ELF-1 (cell line): ENCODE data around the gene ADAM33.

Experiments used
- DNase-seq: peaks from one replicate; pipeline ENCODE4 v3.0.0-alpha.2; 2016; ENCODE audit warnings: low read depth, low spot score

The ADAM33 gene, protein sequence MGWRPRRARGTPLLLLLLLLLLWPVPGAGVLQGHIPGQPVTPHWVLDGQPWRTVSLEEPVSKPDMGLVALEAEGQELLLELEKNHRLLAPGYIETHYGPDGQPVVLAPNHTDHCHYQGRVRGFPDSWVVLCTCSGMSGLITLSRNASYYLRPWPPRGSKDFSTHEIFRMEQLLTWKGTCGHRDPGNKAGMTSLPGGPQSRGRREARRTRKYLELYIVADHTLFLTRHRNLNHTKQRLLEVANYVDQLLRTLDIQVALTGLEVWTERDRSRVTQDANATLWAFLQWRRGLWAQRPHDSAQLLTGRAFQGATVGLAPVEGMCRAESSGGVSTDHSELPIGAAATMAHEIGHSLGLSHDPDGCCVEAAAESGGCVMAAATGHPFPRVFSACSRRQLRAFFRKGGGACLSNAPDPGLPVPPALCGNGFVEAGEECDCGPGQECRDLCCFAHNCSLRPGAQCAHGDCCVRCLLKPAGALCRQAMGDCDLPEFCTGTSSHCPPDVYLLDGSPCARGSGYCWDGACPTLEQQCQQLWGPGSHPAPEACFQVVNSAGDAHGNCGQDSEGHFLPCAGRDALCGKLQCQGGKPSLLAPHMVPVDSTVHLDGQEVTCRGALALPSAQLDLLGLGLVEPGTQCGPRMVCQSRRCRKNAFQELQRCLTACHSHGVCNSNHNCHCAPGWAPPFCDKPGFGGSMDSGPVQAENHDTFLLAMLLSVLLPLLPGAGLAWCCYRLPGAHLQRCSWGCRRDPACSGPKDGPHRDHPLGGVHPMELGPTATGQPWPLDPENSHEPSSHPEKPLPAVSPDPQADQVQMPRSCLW

DNA sequence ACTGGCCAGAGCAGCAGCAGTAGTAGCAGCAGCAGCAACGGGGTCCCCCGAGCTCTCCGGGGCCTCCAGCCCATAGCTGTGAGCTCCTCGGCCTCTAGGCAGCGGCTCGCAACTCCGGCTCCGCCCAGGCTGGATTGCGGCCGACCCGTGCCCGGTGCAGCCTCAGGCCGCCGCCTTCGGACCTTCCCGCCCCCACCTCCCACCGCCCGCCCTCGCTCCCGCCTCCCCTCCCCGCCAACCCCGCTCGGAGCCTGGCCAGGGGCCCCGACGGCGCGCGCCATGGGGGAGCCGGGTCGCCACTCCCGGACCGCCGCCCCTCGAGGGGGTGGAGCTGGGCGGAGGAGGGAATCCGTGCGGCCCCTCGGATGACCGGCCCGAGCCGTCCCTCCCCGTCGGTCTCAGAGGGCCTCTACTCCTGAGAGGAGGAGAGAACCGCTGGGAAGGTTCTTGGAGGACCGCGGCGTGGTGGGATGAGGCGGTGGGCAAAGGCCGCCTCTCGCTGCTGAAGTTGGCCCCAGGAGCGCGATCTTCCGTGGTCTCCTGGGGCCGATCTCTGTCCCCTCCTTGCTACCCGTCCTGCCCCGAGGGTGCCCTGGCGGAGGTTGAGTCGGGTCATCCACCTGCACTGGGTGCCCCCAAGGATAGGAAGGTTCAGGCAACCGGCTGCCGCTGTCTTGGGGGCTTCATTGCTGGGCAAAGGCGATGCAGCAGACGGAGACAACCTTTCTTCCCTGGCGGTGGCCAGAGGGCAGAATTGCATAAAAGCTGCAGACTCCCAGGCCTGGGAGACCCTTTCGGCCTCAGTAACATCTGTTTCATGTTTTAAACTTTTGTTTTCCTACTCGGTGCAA, at the start of gene ADAM33:
Gene ADAM33, minus strand, starts transcription at position 80 of the 851 bp plus-strand sequence. Its CDS starts 6 bp downstream, at position 74.
- DNase-seq: peak; percentile 44

DNA sequence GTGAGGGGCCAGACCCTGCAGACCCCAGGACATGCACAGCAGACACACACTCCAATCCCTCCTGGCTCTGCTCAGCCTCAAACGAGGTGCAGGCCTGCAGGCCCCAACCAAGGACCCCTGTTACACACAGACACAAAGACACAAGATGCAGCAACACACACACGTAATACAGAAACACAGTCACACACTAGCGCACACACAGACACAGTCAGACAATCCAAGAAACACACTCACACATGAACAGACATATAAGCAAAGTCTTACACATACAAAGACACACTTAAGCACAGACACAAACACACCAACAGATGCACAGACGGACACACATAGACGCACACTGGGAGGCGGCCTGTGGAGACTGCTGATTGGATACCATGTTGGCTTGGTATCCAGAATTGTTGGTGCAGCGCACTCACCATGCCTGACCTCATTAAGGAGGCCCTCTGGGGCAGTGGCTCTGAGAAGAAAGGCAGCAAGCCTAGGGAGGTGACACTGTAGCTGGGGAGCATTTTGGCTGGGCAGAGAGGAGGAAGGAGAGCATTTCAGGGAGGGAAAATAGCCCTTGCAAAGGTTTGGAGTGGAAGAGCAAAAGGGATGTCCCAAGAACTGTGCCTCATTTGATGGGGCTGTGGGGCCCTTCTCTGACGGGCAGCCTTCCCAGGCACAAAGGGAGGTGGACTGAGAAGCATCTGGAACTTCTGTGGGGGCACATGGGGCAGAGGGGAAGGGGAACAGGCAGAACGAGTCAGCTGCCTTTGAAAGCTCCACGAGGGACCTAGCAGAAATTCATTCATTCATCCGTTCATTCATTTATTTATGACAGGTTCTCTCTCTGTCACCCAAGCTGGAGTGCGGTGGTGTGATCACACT, 49.2 kb upstream of the ADAM33 start:
- no peak for DNase-seq

DNA sequence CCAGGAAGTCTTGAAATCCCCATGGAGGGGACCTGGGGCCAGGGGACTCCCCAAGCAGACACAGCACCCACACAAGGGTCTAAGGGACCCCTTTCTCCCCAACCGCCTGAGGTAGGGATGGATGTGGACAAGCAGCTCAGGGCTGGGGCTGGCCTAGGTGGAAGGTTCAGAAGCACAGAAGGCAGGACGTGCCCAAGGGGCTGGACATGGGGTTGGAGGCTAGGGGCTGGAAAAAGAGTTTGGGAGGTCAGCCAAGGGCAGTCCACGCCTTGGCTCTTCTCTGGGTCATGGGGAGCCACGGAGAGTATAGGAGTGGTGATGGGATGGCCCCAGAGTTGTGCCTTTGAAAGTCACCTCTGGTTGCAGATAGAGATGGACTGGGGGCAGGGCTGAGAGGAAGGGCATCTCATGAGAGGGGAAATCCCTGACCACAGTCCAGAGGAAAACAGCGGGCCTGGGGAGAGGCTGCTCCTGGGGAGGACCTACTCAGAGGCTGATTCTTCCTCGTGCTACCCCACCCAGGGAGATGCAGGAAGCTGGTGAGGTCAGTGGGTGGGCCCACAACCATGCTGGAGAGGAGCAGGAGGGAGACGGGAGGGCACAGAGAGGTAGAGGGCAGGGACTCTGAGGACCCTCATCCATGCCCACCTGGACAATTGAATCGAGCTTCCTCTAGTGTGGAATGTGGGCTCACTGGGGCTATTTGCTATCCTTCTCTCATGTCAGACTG, 48.2 kb upstream of the ADAM33 start:
- DNase-seq: no peak

DNA sequence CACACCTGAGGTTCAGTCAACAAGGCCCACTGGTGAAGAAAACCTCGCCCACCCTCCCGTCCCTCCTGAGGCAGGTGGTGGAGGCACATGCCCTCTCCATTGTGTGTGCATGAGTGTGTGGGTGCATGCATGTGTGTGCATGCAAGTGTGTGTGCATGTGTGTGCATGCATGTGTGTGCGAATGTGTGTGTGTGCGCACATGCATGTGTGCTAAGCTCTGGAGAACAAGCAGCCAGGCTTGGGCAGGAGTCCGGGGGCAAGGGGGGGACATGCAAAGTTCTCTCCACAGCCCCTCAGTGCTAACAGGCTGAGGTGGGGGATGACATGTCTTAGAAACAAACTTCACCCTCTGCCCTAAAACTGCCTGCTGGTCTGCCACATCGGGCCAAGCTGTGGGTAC, 47.6 kb upstream of the ADAM33 start:
- no peak for DNase-seq

DNA sequence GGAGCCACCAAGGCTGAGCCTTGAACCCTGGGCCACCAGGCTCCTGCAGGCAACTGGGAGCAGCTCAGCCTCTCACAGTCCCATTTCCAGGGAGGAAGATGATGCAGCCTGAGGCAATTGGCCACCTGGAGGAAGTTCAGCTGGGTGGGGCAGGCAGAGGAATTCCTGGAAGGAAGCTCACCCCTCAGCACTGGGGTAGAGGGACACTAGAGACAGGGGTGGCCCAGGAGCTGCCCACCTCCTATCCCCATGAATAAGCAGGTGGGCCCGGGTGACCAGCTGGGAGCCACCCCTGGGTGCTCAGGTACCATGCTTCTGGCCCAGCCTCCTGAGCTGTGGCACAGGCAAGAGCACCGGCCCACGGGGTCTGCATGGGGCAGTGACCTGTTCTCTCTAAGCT, 47.1 kb upstream of the ADAM33 start:
- no peak for DNase-seq

DNA sequence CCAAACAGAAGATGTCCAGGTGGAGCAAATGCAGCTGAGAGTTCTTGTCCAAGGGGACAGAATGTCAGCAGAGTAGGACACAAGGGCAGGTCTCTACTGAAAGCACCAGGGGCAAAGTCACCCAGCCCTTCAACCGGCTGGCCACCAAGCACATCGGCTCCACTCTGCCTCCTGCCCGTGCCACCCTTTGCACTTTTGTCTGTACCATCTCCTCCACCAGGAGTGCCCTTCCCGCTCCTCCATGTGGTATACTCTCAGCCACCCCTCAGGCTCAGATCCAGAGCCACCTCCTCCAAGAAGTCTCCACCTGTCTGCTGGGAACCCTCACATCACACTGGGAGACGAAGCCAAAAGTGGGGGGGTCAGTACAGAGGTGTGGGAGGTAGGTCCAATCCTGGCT, 46.5 kb upstream of the ADAM33 start:
- DNase-seq: no peak

DNA sequence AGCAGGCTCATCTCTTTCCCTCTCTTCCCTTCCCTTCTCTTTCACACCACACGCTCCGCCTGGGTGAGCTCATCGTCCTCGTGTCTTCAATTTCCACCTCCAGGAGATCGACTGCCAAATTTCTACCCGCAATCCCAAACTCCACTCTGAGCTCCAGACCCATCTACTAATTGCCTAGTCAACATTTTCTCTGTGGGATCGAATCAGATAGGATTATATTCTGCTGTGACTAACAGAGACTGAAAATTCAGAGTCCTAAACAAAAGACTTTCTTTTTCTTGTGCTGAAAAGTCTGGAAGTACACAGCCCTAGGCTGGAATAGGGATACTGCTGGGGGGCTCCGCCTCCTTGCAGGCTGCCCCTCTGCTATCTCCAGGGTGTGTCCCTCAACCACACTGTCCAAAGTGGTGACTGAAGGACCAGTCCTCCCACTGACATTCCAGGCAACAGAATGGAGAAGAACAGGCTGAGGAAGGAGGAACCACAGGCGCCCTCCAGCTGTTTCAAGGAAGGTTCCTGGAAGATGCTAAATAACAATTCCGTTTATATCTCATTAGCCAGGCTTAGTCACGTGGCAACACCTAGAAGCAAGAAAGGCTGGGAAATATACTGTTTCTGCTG, 45.7 kb upstream of the ADAM33 start:
- DNase-seq: peak; percentile 69

DNA sequence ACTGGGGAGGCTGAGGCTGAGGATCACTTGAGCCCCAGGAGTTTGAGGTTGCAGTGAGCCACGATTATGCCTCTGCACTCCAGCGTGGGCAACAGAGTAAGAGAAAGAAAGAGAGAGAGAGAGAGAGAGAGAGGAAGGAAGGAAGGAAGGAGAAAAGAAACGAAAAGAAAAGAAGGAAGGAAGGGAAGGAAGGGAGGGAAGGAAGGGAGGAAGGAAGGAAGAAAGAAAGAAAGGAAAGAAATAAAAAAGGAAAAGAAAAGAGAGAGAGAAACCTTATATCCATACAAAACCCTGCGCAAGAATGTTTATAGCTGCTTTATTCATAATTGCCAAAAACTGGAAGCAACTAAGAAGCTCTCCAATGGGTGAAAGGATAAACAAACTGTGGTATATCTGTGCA, 42.5 kb upstream of the ADAM33 start:
- DNase-seq: no peak

DNA sequence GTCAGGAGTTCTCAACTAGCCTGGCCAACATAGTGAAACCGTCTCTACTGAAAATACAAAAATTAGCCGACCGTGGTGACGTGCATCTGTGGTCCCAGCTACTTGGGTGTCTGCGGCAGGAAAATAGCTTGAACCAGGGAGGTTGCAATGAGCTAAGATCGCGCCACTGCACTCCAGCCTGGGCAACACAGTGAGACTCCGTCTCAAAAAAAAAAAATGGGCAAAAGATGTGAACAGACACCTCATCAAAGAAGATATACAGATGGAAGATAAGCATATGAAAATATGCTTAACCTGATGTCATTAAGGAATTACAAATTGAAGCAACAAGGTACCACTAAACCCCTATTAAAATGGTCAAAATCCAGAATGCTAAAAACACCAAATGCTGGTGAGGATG, 41.5 kb upstream of the ADAM33 start:
- DNase-seq: no peak

DNA sequence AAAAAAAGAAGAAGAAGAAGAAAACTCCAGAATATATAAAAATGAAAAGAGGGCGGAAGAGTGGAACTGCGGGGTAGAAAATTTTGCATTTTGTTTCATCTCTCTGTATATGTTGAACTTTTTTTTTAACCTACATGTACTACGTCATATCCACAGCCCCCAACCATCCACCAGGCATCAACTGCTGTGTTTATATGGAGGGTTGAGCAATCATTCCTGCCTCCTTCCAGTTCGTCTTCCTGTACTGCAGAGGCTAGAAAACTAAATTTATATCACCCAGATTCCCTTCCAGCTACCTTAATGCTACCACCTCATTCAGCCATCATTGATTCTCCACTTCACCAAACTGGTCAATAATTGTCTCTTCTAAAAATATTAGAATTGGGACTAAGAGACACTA, 40.1 kb upstream of the ADAM33 start:
- no peak for DNase-seq

DNA sequence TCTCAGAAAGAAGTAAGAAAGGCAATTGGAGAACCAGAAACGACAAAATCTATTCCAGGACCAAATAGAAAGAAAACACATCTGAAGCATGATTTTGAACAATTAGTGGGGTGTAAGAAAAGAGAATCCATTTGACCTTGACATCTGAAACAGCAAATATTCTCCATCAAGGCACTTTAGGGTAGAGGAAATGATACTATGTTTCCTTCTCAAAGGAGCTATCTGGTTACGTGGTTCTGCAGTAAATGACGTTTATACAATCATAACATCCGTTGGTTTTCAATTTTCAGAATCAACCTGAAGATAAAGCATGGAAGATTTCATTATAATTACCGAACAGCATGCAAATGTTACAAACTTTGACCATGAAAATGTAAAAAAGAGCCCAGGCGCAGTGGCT, 38.8 kb upstream of the ADAM33 start:
- no peak for DNase-seq

DNA sequence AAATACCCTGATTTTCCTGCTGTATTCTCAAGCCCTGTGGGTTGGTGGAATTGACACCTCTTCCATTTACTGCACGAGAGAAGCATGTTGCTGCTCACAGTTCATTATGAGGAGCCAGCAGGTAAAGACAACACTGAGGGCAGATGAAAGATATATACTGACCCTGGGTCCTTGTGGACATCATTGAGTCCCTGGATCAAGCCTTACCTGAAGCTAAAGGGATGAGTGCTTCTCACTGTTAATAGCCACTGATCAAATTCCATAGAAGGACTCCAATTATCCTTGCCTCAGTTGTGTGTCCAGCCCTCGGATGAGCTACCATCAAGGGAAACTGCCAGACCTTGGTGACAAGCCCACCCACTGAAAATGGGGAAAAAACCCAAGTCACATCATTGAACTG, 38.3 kb upstream of the ADAM33 start:
- no peak for DNase-seq

DNA sequence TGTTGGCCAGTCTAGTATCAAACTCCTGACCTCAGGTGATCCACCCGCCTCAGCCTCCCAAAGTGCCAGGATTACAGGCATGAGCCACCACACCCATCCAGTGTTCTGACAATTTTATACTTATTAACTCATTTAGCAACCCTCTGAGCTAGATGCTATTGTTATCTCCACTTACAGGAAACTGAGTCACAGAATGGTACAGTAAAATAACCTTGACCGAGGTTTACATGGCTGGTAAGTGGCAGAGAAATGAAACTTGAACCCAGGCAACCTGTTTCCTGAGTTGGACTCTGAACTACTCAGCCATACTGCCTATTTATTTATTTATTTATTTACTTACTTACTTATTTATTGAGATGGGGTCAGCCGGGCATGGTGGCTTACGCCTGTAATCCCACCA, 37.2 kb upstream of the ADAM33 start:
- no peak for DNase-seq

DNA sequence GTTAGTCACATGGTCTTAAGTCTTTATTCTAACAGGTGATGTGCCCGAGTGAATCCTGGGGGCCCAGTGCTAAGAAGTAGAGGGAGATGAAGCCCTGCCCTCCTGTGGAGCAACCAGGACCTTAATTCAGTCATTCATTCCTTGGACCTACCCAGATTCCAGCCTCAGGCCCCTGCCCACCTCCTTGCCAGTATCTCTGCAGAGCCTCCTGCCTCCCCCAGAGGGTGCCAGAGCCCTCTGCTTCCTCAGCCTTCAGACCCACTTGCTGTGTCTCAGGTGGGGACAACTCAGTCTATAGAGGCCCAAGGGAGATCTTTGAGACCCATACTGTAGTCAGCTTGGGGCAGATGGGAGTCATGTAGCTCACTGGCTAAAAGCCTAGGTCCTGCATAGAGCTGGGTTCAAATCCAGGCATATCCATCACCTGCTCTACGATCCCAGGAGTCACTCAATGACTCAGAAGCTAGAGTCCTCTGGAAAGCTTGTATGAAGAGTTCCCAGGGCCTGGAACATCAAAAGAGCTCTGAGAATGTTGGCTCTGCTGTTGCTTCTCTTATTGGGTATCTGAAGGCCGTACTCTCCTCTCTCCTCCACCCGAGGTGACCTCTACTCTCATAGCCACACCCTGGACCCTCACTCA, 34.5 kb upstream of the ADAM33 start:
- peak; percentile 75 for DNase-seq

DNA sequence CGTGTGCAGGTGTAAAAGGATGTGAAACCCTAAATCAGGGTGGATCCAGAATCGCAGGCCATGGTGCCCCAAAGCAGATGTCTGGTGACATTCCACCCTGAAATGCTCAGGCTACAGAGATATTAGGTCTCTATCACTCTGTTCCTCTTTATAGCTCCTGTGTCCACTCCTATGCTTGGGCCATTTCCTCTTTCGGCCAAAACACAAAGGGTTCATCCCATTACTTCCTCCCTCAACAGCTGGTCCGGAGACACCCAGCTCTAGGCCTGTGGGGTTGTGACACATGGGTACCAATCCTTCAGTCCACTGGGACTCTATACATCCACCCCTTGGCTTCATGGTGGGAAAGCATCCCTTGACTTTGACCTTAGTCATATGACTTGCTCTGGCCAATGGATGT, 32.3 kb upstream of the ADAM33 start:
- DNase-seq: no peak

DNA sequence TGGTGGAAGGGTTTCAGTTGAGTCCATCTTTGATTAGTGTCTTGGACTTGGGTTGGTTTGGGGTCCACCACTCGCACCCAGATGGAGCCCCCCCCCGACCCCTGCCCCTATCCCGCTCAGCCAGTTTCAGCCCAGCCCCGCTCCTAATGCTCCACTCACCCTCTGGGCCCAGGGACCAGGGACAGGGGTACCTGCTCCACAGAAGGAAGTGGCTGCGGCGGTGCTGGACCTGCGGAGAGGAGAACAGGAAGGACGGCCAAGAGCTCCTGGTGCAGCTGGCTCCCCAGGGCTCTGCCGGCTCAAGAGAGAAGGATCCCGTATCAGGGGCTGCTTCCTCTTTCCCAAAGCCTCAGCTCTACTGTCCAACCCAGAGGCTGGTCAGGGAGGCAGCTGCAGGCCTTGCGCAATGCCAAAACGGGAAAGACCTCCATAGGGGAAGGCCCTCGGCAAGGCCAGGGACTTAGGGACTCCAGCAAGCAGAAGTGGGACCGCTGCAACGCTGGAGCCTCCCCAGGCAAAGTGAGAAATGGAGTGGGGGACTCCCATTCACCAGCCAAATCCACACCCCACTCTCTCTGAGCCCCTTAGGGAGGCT, 30.6 kb upstream of the ADAM33 start, which contains the start of gene SIGLEC1:
Gene SIGLEC1, minus strand, starts transcription at position 322 of the 595 bp plus-strand sequence. CDS start 5,472 bp downstream, outside the sequence.
- DNase-seq: no peak

DNA sequence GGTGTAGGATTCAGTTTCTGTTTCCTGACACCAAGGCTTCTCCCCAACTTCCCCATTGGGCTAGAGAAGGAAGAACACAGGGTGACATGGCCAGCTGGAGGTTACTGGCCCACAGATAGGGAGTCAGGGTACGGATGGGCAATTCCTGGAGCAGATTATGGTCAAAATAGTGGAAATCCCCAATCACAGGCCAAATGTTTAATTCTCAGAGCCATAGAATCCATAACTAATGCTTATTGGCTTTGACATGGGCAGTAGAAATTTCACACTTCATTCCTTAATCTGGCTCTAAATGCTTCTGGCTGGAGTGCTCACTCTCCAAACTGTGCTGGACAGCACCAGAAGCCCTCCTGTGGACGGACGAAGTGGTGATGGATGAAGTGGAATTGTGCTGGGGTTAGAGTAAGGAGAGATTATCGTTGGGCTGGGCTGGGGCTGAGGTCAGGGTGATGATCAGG, 29.7 kb upstream of the ADAM33 start:
- no peak for DNase-seq

DNA sequence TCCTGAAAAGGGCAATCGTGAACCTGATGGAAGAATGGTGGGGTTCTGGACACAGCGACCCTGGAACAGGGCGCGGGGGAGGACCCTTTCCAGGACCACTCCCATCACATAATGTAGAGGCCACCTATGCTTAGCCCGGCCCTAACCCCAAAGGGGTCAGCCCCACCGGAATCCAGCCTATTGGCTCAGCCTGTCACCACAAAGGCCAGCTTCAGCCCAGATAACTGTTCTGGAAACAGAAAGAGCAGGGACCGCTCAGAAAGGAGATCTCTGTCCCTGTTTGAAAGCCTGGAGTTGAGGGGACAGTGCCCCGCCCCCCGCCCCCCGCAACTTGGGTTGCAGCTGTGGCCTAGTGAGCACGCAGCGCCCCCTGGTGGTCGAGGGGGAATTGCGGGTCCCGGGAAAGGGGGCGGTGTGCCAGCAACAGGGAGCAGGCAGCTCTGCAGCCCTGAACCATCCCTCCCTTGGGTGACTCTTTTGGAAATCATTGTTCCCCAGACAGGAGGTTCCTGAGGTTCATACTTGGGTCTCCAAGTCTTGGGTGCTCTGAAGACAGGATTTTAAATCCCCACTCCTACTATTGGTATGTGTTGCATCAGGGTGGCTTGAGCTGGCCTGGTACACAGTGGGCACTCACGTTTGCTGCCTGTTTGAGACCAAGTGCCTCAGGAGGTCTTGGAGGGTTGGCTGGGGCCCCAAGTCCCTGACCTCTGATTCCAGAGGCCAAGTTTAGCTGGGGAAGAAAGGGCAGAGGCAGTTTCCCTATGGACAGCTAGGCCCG, 29.1 kb upstream of the ADAM33 start:
- DNase-seq: peak; percentile 80
